ENCODE results near the gene COL6A2.

DNA sequence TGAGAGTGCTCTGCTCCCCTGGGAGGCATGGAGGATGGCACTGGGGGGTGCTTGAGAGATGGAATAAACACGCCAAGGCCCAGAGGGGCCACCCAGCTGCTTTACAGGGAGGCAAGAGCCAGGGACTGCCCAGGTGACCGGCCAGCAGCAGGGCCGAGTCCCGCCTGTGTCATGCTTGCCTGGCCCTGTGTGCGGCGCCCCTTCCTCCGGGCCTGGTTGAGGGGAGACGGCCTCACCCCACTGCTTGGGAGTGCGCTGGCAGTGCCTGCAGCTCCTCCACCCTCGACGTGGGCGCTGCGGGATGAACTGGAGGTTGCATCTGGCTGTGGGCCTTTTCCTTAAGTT is 33.1 kb upstream of the COL6A2 start:
- TF ChIP-seq CTCF (IDR thresholded peaks at IDR 0.05), result no peak
- TF ChIP-seq SMC3 (IDR thresholded peaks at IDR 0.05), result no peak
- TF ChIP-seq JUNB (IDR thresholded peaks at IDR 0.05), result no peak
- TF ChIP-seq CEBPB (IDR thresholded peaks at IDR 0.05), result no peak
- no peak for TF ChIP-seq MAX (IDR thresholded peaks at IDR 0.05)
- TF ChIP-seq CHD4 (IDR thresholded peaks at IDR 0.05; ENCODE audit: borderline replicate concordance), result no peak
- TF ChIP-seq USF2 (IDR thresholded peaks at IDR 0.05), result no peak
- TF ChIP-seq, protein P1, sequence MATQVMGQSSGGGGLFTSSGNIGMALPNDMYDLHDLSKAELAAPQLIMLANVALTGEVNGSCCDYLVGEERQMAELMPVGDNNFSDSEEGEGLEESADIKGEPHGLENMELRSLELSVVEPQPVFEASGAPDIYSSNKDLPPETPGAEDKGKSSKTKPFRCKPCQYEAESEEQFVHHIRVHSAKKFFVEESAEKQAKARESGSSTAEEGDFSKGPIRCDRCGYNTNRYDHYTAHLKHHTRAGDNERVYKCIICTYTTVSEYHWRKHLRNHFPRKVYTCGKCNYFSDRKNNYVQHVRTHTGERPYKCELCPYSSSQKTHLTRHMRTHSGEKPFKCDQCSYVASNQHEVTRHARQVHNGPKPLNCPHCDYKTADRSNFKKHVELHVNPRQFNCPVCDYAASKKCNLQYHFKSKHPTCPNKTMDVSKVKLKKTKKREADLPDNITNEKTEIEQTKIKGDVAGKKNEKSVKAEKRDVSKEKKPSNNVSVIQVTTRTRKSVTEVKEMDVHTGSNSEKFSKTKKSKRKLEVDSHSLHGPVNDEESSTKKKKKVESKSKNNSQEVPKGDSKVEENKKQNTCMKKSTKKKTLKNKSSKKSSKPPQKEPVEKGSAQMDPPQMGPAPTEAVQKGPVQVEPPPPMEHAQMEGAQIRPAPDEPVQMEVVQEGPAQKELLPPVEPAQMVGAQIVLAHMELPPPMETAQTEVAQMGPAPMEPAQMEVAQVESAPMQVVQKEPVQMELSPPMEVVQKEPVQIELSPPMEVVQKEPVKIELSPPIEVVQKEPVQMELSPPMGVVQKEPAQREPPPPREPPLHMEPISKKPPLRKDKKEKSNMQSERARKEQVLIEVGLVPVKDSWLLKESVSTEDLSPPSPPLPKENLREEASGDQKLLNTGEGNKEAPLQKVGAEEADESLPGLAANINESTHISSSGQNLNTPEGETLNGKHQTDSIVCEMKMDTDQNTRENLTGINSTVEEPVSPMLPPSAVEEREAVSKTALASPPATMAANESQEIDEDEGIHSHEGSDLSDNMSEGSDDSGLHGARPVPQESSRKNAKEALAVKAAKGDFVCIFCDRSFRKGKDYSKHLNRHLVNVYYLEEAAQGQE (IDR thresholded peaks at IDR 0.05), result no peak
- TF ChIP-seq JUN (IDR thresholded peaks at IDR 0.05), result no peak
- TF ChIP-seq SREBF2 (IDR thresholded peaks at IDR 0.05), result no peak
- TF ChIP-seq EP300 (IDR thresholded peaks at IDR 0.05), result no peak
- no peak for TF ChIP-seq HMGXB4 (CRISPR knock-in tag; IDR thresholded peaks at IDR 0.05; ENCODE audit: borderline replicate concordance)
- no peak for TF ChIP-seq POLR2A (IDR thresholded peaks at IDR 0.05; ENCODE audit: low read length)
- TF ChIP-seq TFCP2L1 (CRISPR knock-in tag; IDR thresholded peaks at IDR 0.05), result no peak

All from A549 (cell line).